ENCODE data around the gene ZNF516. TPM values are rescaled to one million over a fixed set of nuclear protein-coding genes. Genes with fewer than 3 reads are reported as not detected.

ZNF516 gene
- polyA plus RNA-seq, 3 donors = 5.0 to 41.9 (median 8.6) TPM

- Mint-ChIP-seq H3K27me3 (ENCODE audit: low read depth in 3 of 3) (peaks cover 0 to 3% (median 0%) of the 10 kb centered on the region in 3 donors), H3K4me3 (no peak overlapping the region), H3K36me3 (peaks cover 68 to 96% of the 10 kb centered on the region in 2 donors), H3K9me3 (peaks cover 0 to 1% (median 0%) of the 10 kb centered on the region in 7 donors), H3K27ac (no peak overlapping the region), H3K4me1 (peaks cover 15% of the 10 kb centered on the region)
- Histone ChIP-seq H3K36me3 (replicated peaks in 1 of 2; ENCODE audit: control insufficient read depth in 1 of 2, insufficient read depth in 2 of 2, low read length in 2 of 2) (peaks cover 70 to 99% of the 10 kb centered on the region in 2 donors), H3K79me2 (ENCODE audit: insufficient read depth, low read length) (peaks cover 99% of the 10 kb centered on the region), H3K4me3 (replicated peaks in 1 of 3; ENCODE audit: low read depth in 2 of 3, low read length in 3 of 3) (no peak overlapping the region), H3K4me1 (ENCODE audit: control insufficient read depth in 1 of 2, insufficient read depth in 2 of 2, low read length in 2 of 2) (no peaks in the 10 kb centered on the region), H3K4me2 (replicated peaks; ENCODE audit: extremely low read depth, low read length, poor library complexity, severe bottlenecking) (no peak overlapping the region), H3K9ac (ENCODE audit: insufficient read depth, low read length, poor library complexity, severe bottlenecking) (no peak overlapping the region), H2AFZ (ENCODE audit: insufficient read depth, low read depth, low read length, poor library complexity, severe bottlenecking) (no peak overlapping the region), H3K27ac (ENCODE audit: low read depth in 1 of 2, low read length in 2 of 2) (no peak overlapping the region), H3K27me3 (ENCODE audit: control insufficient read depth in 2 of 2, insufficient read depth in 2 of 2, low read length in 2 of 2) (no peaks in the 10 kb centered on the region), H4K20me1 (ENCODE audit: insufficient read depth, low read length) (peaks cover 100% of the 10 kb centered on the region), H3K9me3 (replicated peaks in 1 of 2; ENCODE audit: control insufficient read depth in 1 of 2, insufficient read depth in 1 of 2, low read length in 2 of 2) (no peaks in the 10 kb centered on the region)
- WGBS (ENCODE audit: insufficient coverage) = 97% methylated on average over 7 of the region's 8 CpGs
- intact Hi-C loops (cut with micrococcal nuclease) = no loop called here
- no peak for DNase-seq
- TF ChIP-seq, protein P1, sequence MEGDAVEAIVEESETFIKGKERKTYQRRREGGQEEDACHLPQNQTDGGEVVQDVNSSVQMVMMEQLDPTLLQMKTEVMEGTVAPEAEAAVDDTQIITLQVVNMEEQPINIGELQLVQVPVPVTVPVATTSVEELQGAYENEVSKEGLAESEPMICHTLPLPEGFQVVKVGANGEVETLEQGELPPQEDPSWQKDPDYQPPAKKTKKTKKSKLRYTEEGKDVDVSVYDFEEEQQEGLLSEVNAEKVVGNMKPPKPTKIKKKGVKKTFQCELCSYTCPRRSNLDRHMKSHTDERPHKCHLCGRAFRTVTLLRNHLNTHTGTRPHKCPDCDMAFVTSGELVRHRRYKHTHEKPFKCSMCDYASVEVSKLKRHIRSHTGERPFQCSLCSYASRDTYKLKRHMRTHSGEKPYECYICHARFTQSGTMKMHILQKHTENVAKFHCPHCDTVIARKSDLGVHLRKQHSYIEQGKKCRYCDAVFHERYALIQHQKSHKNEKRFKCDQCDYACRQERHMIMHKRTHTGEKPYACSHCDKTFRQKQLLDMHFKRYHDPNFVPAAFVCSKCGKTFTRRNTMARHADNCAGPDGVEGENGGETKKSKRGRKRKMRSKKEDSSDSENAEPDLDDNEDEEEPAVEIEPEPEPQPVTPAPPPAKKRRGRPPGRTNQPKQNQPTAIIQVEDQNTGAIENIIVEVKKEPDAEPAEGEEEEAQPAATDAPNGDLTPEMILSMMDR (IDR thresholded peaks at IDR 0.05) = no peak
Observed at GRCh38 chr18:76437910-76438309, 57.1 kb downstream of the ZNF516 start.

GRCh38 chr18:76437011-76437410 is 58.0 kb downstream of the ZNF516 start:
- Mint-ChIP-seq H3K27me3 (ENCODE audit: low read depth in 3 of 3) (peaks cover 0 to 3% (median 0%) of the 10 kb centered on the region in 3 donors), H3K4me3 (no peak overlapping the region), H3K27ac (peak overlapping the region in 4 of 7 donors; percentile 58 to 72 (median 64)), H3K9me3 (peaks cover 0 to 1% (median 0%) of the 10 kb centered on the region in 7 donors), H3K36me3 (peaks cover 74 to 97% of the 10 kb centered on the region in 2 donors), H3K4me1 (peaks cover 22% of the 10 kb centered on the region)
- 98% methylated on average over 7 of the region's 11 CpGs for WGBS (ENCODE audit: insufficient coverage)
- H3K9me3 ChIP-seq (replicated peaks in 1 of 2; ENCODE audit: control insufficient read depth in 1 of 2, insufficient read depth in 1 of 2, low read length in 2 of 2) = no peaks in the 10 kb centered on the region
- TF ChIP-seq, protein P1 (IDR thresholded peaks at IDR 0.05) = no peak
- peak overlapping the region in 1 of 2 donors; percentile 38 for H3K27ac ChIP-seq (ENCODE audit: low read depth in 1 of 2, low read length in 2 of 2)
- H4K20me1 ChIP-seq (ENCODE audit: insufficient read depth, low read length) = peaks cover 100% of the 10 kb centered on the region
- no peaks in the 10 kb centered on the region for H3K27me3 ChIP-seq (ENCODE audit: control insufficient read depth in 2 of 2, insufficient read depth in 2 of 2, low read length in 2 of 2)
- H3K79me2 ChIP-seq (ENCODE audit: insufficient read depth, low read length) = peaks cover 99% of the 10 kb centered on the region
- H3K9ac ChIP-seq (ENCODE audit: insufficient read depth, low read length, poor library complexity, severe bottlenecking) = no peak overlapping the region
- no peak overlapping the region for H2AFZ ChIP-seq (ENCODE audit: insufficient read depth, low read depth, low read length, poor library complexity, severe bottlenecking)
- intact Hi-C loops (cut with micrococcal nuclease) = no loop called here
- no peaks in the 10 kb centered on the region for H3K4me1 ChIP-seq (ENCODE audit: control insufficient read depth in 1 of 2, insufficient read depth in 2 of 2, low read length in 2 of 2)
- H3K4me2 ChIP-seq (replicated peaks; ENCODE audit: extremely low read depth, low read length, poor library complexity, severe bottlenecking) = no peak overlapping the region
- no peak for DNase-seq
- H3K4me3 ChIP-seq (replicated peaks in 1 of 3; ENCODE audit: low read depth in 2 of 3, low read length in 3 of 3) = no peak overlapping the region
- peaks cover 71 to 99% of the 10 kb centered on the region in 2 donors for H3K36me3 ChIP-seq (replicated peaks in 1 of 2; ENCODE audit: control insufficient read depth in 1 of 2, insufficient read depth in 2 of 2, low read length in 2 of 2)
